ENCODE measurements around the gene GJB3. TPM values are rescaled to one million over a fixed set of nuclear protein-coding genes. Genes with fewer than 3 reads are reported as not detected.

Gene GJB3
- total and polyA plus RNA-seq, 2 of the 13 experiments (the other 11 are each of a cell fraction or from before 2014, with no cell fraction given) = not detected

DNA sequence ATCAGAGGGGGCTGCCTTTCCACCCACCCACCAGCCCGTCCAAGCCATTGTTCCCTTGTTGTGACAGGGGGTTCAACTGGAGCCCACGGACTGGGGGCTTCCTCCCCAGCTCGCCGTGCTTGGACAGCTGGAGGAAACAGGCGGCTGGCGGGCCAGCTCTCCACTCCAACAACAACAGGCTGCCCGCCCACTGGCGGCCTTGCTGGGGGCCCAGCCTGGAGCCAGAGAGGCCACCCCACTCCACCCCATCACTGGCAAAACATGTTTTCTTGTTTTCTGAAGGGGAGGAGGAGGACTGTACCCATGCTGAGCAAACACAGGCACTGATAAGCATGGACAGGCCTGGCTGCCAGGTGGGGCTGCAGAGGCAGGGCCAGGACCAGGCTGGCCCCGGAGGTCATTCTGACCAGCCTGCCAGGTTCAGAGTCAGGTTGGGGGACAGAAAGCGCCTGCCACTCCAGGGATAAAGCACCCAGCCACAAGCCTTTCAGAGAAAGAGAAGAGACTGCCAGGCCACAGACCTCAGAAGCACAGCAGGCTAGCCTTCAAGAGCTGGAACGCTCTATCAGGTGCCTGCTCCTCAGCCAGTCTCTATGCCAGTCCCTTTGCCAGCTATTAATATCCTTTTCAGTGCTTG is 44.6 kb downstream of the GJB3 start (continued):
- TF ChIP-seq ZEB1 (IDR thresholded peaks at IDR 0.05; ENCODE audit: insufficient replicate concordance, low read depth) (no peak), EHMT2 (IDR thresholded peaks at IDR 0.05; ENCODE audit: borderline replicate concordance, low read depth, low read length) (no peak), ZNF124 (CRISPR knock-in tag; IDR thresholded peaks at IDR 0.05) (no peak), XBP1 (CRISPR knock-in tag; IDR thresholded peaks at IDR 0.05) (no peak), ZNF292 (CRISPR knock-in tag; IDR thresholded peaks at IDR 0.05; ENCODE audit: borderline replicate concordance, low read depth) (no peak), FOSL2 (CRISPR knock-in tag; IDR thresholded peaks at IDR 0.05) (peak; percentile 34; the same call in 1 of the 2 replicates), SP4 (CRISPR knock-in tag; IDR thresholded peaks at IDR 0.05) (no peak), BATF2 (CRISPR knock-in tag; IDR thresholded peaks at IDR 0.05) (no peak), ZNF790 (CRISPR knock-in tag; IDR thresholded peaks at IDR 0.05; ENCODE audit: borderline replicate concordance) (no peak), IKZF4 (CRISPR knock-in tag; IDR thresholded peaks at IDR 0.05; ENCODE audit: borderline replicate concordance, low read depth, not compliant biosample characterization) (no peak), KDM1A (CRISPR knock-in tag; IDR thresholded peaks at IDR 0.05) (0 out of 2 replicates have a peak, but pooled peaks have one; percentile 20), KLF11 (CRISPR knock-in tag; IDR thresholded peaks at IDR 0.05) (no peak), KDM3A (CRISPR knock-in tag; IDR thresholded peaks at IDR 0.05; ENCODE audit: low read depth) (0 out of 2 replicates have a peak, but pooled peaks have one; percentile 28), RBAK (CRISPR knock-in tag; IDR thresholded peaks at IDR 0.05) (no peak), HES4 (CRISPR knock-in tag; IDR thresholded peaks at IDR 0.05; ENCODE audit: borderline replicate concordance) (no peak), ZNF652 (CRISPR knock-in tag; IDR thresholded peaks at IDR 0.05; ENCODE audit: borderline replicate concordance, low read depth) (no peak)
- TF ChIP-seq, protein P1, sequence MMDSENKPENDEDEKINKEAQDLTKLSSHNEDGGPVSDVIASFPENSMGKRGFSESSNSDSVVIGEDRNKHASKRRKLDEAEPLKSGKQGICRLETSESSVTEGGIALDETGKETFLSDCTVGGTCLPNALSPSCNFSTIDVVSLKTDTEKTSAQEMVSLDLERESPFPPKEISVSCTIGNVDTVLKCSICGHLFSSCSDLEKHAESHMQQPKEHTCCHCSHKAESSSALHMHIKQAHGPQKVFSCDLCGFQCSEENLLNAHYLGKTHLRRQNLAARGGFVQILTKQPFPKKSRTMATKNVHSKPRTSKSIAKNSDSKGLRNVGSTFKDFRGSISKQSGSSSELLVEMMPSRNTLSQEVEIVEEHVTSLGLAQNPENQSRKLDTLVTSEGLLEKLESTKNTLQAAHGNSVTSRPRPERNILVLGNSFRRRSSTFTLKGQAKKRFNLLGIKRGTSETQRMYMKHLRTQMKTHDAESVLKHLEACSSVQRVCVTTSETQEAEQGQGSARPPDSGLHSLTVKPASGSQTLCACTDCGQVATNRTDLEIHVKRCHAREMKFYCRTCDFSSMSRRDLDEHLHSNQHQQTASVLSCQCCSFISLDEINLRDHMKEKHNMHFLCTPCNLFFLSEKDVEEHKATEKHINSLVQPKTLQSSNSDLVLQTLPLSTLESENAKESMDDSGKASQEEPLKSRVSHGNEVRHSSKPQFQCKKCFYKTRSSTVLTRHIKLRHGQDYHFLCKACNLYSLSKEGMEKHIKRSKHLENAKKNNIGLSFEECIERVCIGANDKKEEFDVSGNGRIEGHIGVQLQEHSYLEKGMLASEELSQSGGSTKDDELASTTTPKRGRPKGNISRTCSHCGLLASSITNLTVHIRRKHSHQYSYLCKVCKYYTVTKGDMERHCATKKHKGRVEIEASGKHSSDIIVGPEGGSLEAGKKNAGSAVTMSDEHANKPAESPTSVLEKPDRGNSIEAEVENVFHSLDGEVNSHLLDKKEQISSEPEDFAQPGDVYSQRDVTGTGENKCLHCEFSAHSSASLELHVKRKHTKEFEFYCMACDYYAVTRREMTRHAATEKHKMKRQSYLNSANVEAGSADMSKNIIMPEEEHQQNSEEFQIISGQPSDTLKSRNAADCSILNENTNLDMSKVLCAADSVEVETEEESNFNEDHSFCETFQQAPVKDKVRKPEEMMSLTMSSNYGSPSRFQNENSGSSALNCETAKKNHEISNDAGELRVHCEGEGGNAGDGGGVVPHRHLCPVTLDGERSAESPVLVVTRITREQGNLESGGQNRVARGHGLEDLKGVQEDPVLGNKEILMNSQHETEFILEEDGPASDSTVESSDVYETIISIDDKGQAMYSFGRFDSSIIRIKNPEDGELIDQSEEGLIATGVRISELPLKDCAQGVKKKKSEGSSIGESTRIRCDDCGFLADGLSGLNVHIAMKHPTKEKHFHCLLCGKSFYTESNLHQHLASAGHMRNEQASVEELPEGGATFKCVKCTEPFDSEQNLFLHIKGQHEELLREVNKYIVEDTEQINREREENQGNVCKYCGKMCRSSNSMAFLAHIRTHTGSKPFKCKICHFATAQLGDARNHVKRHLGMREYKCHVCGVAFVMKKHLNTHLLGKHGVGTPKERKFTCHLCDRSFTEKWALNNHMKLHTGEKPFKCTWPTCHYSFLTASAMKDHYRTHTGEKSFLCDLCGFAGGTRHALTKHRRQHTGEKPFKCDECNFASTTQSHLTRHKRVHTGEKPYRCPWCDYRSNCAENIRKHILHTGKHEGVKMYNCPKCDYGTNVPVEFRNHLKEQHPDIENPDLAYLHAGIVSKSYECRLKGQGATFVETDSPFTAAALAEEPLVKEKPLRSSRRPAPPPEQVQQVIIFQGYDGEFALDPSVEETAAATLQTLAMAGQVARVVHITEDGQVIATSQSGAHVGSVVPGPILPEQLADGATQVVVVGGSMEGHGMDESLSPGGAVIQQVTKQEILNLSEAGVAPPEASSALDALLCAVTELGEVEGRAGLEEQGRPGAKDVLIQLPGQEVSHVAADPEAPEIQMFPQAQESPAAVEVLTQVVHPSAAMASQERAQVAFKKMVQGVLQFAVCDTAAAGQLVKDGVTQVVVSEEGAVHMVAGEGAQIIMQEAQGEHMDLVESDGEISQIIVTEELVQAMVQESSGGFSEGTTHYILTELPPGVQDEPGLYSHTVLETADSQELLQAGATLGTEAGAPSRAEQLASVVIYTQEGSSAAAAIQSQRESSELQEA (CRISPR knock-in tag; IDR thresholded peaks at IDR 0.05; ENCODE audit: not compliant biosample characterization) = no peak
- TF ChIP-seq, protein P2, sequence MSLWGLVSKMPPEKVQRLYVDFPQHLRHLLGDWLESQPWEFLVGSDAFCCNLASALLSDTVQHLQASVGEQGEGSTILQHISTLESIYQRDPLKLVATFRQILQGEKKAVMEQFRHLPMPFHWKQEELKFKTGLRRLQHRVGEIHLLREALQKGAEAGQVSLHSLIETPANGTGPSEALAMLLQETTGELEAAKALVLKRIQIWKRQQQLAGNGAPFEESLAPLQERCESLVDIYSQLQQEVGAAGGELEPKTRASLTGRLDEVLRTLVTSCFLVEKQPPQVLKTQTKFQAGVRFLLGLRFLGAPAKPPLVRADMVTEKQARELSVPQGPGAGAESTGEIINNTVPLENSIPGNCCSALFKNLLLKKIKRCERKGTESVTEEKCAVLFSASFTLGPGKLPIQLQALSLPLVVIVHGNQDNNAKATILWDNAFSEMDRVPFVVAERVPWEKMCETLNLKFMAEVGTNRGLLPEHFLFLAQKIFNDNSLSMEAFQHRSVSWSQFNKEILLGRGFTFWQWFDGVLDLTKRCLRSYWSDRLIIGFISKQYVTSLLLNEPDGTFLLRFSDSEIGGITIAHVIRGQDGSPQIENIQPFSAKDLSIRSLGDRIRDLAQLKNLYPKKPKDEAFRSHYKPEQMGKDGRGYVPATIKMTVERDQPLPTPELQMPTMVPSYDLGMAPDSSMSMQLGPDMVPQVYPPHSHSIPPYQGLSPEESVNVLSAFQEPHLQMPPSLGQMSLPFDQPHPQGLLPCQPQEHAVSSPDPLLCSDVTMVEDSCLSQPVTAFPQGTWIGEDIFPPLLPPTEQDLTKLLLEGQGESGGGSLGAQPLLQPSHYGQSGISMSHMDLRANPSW (CRISPR knock-in tag; IDR thresholded peaks at IDR 0.05; ENCODE audit: borderline replicate concordance) = no peak
